H4 (cell line): Measurements from ENCODE around the gene SLC1A7. TPM values are rescaled to one million over a fixed set of nuclear protein-coding genes. Genes with fewer than 3 reads are reported as not detected.

ENCODE experiments used
- DNase-seq: peaks from one replicate; pipeline ENCODE4 v3.0.0-alpha.2; 2015; ENCODE audit warnings: low spot score
- total RNA-seq: library from RNA; depleted of rRNA; stranded (reverse); fragments of >200 nt; shearing (Covaris generic); gene quantifications from 2 replicates; pipeline ENCODE4 v1.2.3, GENCODE V29; 2014

SLC1A7 gene
- total RNA-seq, 1 experiment from 2014 or later: 0.60 TPM

DNA sequence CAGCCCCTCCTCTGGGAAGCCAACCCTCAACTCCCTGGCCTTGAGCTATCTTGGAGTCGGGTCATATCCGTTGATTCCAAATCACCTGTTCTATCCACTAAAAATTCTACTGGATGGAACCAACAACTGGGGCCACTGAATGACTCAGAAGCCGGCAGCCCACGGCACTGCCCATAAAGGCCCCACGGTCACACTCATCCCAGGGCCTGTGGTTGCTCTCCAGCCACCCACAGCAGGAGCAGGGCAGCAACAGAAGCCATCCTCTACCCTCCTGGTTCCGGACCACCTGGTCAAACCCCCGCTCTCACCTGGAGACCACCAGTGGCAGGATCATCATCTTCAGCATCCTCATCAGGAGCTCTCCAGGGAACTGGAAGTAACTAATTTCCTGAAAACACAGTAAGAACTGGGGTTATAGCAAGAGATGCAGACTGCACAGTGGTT, 8.4 kb downstream of the SLC1A7 start:
- DNase-seq: no peak

DNA sequence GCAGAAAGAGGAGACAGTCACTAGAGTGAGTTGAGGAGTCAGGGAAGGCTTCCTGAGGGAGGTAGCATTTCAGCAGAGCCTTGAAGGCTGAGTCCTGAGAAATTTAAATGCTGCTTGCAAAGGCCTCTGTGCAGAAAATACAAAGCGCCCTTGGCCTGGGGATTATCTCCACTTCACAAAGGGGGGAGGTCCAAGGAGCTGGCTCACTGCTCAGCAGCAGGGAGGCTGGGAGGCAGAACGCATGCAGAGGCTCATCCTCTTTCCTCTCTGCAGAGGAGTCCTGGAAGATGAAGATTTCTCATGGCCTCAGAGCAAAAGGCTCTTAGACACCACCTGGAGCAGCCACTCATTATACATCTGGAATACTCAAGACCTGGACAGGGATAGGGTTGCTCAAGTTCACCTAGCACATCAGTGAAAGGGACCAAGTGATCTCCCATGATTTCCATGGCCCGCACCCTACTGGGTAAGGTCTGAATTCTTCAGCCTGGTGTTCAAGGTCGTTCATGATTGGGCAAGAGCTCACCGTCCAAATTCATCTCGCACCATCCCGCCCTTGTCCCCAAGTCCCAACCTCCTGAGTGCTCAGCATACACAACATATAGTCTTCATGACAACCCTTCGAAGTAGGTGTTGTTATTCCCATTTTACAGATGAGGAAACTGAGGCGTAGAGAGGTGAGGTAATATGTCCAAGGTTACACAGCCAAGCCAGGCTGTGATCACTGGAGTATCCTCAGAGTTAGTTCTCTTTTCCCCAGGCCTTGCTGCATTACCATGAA, 9.0 kb downstream of the SLC1A7 start:
- no peak for DNase-seq

DNA sequence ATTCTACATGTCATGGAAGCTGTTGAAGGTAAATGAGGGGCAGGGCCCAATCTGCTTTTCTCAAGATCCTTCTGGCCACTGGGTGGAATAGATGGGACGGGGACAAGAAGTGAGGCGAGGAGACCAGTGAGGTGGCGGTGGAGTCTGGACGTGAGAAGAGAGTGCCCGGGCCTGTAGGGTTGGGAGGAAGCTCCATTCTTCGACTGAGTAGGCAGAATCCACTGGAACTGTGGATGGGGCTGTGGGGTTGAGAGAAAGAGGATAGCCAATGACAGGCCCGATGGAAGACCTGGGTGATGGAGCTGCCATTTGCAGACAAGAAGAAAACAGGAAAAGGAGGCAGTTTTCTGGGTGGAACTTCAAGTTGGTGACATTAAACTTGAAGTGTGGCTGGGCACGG, 10.3 kb downstream of the SLC1A7 start:
- no peak for DNase-seq

DNA sequence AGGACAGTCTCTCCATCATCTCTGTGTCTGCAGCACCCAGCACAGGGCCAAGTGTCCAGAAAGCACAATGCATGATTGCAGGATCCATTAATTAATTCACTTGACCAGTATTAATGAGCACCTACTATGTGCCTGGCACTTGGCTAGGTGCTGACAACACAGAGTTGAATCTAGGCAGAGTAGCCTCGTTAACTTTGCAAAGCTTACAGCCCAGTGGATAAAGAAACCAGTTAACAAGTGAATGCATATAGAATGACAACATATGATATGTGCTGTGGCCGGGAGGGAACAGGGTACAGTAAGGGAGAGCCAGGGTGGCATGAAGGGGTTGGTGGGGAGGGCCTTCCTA, 10.9 kb downstream of the SLC1A7 start:
- DNase-seq: no peak

DNA sequence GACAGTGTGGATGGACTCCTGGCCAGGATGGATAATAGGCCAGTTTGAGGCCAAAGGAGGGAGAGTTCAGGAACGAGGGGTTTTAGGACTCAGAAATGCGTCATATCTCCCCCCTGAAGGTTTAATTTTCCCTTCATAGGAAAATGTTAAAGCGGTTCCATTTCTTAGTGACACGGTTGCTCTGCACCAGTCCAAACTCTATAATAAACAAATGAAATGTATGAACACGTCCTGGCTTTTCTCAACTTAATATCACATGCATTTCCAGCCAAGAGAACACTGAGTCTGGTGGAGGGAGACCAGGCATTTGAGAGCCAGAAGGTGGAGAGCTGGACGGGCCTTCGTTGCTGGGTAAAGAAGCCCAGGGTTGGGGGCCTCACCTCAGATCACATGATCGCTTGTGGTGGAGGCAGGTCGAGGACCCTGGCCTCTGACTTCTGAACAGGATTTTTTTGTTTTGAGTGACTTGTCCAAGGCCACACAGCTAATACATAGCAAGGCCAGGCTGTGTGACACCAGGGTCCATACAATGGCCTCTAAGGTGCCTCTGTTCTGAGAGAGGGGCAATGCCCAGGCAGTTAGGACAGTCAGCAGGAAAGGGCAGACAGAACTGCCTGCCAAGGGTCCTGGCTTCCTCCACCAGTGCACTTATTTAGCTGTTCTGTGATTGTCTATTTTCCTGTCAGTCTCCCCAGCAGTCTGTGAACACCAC, 11.4 kb downstream of the SLC1A7 start:
- no peak for DNase-seq

DNA sequence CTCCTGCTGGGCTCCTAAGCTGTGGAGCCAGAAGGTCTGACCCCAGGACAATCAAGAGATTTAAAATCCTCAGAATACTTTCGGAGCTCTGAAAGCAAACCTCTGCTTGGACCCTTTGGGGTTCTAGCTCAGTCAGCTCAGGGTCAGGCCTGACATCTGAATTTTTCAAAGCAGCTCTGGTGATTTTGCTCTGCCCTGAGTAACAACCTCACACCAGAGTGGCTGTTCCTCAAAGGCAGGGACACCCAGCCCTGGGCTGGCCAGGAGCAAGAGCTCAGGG, 11.9 kb downstream of the SLC1A7 start:
- DNase-seq: no peak

DNA sequence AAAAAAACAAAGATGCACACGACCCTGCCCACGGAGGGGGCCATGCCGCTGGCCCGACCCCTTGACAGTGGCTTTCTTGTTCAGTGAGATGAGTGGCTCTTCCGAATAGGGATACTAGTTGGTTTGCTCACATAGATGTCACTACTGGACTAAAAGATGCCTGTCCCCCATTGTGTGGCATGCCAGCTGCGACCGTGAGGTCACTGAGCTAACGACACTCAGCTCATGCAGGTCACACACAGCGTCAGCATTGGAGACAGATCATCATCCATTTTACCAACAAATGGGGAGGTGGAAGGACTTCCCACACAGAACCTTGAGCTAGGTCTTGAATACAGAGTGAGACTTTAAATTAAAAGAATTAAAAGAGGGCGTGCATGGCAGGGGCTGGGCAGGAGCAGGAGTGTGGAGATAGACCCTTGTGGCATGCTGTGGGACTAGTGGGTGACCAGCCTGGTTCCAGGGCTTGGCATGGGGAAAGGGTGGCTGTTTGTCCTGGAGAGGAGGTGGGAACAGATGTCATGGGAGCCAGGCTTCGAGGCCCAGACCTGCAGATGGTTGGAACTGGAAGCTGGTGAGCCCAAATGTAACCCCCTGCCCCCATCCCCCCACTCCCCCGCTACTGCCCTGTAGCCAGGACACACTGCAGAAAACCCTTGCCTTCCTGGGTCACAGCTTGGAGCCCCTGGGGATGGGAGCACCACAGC, 12.4 kb downstream of the SLC1A7 start:
- no peak for DNase-seq

DNA sequence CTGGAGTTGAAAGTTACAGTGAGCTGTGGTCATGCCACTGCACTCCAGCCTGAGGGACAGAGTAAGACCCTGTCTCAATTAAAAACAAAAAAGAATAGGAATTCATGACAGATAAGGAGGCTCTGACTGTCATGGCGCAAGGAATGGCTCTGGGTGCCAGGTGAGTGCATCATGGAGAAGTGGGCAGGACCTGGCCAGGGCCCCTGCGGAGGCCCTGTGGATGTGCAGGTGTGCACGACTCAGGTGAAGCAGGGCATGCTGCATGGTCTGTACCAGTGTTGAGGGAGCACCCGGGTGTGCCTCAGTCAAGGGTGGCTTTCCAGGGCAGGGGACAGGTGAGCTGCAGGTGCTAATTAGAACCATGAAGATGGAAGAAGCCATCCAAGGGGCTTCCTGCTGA, 14.0 kb downstream of the SLC1A7 start:
- no peak for DNase-seq

DNA sequence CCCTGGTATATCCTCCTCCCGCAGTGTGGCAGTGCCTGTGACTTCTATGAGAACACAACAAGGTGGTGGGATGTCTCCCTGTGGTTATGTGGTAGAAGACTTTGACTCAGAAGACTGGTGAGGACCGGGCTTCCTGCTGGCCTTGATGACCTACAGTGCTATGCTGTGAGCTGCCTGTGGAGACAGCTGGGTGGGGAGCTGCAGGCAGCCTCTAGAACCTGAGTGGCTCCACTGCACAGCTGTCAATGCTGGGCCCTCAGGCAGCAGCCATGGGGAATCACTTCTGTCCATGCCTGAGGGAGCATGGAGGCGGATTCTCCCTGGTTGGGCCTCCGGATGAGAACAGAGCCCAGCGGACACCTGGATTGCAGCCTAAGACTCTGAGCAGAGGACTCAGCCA, 14.9 kb downstream of the SLC1A7 start:
- DNase-seq: no peak

DNA sequence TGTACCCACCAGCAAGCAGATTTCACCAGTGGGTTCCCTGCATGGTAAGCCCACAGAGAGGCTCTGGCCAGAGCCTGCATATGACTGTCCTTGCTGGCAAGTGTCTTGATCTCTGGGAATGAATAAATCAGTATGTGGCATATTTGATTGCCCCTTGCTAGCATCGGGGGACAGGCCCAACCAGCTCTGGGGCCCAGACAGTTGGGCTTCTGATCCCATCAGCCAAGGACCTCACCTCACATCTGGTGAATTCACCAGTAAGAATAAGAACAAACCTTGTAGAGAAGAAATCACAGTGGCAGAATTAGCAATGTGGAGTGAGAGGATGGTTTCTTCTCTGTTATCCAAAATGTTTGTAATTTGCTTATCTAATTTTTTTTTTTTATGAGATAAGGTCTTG, 15.9 kb downstream of the SLC1A7 start:
- no peak for DNase-seq

DNA sequence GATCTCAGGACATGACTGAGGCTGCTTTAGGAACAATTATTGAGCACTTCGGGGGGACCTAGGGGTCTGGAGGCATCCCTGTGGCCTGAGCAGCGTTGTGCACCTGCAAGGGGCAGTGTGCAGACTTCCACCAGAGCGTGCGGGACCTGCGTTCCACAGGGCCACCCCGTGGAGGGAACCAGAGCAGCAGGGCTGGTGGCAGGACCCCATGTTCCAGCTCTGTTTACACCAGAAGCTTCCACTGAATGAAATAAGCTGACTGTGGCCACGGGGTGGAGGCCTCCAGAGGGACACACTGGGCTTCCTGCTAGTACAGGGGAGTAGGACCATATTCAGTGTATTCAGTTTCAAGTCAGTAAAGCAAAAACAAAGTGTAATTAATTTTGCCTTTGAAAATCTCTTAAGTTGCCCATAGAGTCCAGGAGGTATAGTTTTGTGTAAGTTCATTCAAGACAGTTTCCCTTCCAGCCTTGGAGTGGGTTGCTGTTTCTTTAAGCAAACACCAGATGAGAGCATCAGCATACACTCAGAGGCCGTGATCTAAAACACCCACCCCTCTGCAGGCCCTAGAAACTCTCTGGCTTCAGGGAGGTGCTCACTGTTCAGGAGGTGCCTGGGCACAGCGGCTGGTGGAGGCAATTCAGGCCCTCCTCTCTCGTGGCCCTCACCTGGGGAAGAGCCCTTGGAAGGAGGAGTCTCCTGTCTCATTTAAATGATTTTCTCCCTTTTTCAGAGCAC, 16.6 kb downstream of the SLC1A7 start:
- DNase-seq: no peak

DNA sequence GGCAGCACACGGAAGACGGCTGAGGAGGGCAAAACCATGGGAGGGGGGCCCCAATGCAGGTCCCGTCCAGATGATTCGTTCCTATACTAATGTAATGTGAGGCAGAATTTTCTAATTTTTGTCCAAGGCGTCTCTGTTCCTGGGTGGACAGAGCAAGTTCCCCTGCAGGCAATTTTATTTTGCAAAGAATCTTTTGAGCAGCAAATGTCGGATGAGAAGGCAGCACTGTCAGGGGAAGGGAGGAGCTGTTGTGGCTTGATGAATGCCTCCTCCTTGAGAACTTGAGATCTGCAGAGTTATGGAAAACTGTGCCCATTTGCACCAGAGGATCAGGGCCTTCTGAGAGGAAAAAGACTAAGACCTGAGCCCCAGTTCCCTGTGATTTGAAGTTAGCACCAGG, 17.3 kb downstream of the SLC1A7 start:
- DNase-seq: no peak

DNA sequence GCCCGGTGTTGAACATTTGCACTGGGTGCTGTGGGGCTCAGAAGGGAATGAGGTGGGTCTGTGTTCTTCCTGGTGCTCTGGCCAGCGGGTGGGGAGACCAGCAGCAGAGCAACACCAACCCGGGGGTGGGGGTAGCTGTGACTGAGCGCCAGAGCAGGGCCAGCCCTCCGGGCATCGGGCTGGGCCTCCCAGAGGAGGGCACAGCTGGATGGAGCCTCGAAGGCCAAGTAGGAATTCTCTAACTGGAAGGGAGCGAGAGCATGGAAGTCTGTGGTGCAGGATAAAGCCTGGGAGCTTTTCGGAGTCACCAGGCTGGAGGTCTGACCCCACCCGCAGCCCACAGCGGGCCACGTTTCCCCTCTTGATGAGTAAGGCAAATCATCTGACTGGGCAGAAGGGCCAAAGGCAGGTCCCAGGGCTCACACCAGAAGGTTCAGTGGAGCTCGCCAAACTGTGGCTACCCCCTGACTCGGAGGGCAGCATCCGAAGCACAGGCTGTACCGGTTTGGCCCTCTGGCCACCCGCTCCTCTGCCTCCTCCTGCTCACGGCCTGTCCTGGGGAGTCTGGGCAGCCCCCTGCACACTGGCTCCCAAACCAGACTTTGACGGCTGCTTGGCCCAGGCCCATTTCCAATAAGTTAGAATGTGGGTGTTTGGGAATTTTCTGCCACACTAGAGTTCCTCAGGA, 18.8 kb downstream of the SLC1A7 start:
- DNase-seq: no peak

DNA sequence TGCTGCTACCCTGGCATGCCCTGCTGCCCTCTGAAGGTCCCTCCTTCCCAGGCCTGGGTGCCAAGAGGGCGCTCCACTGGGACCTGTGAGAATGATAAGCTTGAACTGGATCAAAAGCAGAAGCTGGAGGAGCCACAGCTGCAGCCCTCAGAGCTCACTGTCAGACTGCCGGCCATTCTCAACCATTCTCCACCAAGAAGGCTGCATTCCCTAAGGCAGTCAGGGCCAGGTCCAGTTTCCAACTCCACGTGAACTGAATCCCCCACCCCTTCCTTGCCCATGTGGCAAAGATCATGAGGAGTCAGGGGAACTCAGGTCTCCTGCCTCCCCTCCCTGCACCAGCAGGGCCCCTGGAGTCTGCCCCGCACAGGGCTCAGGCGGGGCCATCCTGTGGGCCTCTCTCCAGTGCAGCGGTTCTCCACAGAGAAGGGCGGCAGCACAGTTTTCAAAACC, 19.5 kb downstream of the SLC1A7 start:
- no peak for DNase-seq

DNA sequence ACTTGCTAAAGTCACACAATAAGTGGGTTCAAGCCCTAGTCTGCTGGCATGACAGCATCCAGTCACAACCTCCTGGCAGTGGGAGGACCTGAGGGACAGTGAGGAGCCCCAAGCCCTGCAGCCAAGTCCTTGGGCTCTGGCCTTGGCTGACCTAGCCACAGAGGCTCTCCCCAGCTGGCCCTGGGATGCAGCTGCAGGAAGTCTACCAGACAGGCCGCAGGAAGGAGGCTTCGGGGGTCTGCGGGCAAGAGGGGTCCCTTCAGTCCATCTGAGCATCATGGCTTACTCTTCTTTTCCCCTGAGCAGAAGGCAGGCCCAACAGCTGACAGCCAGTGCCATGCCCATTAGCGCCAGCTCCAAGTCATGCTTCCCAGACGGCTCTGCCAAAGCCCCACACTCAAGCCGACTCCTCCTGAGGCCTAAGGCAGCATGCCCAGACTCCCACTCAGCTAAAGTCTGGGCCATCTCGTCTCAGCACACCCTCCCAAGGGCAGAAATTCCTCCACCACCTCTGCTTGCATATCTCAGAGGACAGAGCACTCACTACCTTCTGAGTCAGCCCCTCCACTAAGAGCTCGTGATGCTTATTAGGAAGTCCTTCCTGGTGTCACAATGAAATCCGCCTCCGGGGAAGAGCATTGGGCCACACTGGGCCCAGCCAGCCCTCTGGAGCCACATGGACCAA, 20.1 kb downstream of the SLC1A7 start:
- no peak for DNase-seq

DNA sequence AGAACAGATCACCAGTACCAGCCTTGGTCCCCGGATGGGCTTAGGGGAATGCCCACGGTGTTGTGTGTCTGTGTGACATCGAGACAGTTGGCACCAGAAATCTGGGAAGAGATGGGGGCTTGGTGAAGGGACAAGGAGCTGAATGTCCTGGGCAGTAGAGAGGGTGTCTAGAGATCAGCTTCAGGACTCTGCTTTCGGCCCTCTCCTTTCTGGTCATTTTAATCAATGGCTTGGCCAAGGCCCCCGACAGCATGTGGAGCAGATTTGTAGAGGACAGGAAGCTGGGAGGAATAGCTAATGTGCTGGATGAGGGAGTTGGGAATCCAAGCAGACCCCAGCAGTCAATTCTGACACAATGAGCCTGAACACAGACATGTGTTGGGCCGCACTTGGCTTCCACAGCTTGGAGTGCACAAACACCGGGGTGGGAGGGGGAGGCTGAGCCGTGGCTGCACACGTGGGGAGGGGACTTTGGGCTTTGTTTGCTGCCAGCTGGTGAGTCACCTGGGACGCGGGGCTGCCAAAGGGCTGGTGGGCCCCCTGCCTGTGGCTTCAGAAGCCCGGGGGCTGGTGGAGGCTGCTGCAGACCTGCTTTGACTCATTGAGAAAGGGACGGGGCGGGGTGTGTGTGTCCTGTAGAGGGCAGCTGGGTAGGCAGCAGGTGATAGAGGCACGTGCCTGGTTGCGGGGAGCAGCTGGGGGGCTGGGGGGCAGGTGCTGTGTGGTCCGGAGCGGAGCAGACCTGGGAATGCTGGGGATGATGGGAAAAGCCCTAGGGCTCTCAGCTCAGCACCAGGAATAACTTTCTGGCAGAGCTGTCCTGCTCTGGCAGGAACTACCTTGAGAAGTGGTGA, 20.9 kb downstream of the SLC1A7 start:
- peak; percentile 64 for DNase-seq

DNA sequence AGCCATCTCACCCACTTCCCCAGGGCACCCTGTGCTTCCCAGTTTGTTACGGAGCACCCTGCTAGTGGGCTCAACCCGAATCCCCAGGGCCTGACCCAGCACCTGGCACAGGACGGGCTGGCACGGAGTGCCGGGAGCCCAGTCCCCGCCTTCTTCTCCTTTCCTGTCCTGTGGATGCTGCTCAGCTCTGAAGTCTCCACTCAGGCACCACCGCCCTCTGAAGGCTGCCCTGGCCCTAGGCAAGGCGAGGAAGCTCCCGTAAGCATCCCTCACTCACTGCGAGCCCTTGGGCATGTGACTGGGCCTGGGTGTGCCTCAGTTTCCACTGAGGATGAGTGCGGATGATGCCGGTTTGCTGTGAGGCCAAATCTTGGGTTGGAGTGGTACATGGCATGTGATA, 21.8 kb downstream of the SLC1A7 start:
- no peak for DNase-seq

DNA sequence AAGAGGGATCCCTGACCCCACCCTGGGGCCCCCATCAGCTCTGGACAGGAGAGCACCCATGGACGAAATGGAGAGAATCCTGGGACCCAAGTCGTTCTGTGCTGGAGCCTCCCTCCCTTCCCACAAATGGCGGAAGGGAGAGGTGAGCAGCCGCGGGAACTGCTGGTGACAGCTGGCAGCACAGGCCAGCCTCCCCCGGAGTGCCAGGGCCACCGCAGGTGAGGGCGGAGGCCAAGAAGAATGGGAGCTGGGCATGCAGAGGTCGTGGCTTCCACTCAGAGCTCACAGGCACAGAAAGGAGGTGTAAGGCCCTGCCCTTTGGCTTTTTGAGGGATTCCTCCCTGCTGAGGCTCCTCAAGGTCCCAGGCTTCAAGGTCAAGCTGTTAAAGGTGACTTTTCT, 24.6 kb downstream of the SLC1A7 start:
- no peak for DNase-seq

DNA sequence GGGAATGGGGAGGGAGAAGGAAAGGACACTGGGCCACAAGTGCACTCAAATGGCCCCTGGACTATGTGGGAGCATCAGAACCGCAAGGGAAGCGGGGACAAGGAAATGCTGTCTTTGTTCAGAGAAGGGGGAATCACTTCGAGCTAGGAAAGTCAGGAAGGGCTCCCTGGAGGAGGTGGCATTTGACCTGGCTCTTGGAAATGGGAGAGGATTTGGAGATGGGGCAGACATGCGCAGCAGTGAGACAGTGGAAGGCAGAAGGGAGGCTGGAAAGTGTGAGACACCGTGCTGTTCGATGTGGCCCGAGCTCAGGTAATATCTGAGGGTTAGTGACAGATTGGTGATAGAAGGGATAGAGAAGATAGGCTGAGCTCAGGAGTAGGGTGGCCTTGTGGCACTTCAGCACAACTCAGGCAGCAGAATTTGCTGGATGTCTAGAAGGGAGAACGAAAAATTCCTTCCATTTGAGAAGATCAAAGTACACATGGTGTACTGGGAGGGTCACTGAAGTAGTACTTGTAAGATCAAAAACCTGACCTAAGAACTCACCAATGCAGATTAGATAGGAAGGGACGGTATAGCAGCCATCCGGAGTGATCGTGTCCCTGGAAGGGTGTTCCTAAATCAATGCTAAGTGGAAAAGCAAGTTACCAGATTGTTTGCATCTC, 25.4 kb downstream of the SLC1A7 start:
- no peak for DNase-seq
